Testis (tissue), 2 donors: Measurements from ENCODE around the gene ZNF552.

ENCODE experiments used
- POLR2A ChIP-seq: fragments of 450-650 bp; IDR thresholded peaks from one replicate; pipeline ENCODE4 v1.6.1; 2017; ENCODE audit warnings: antibody characterized with exemption, mild to moderate bottlenecking, moderate library complexity
- TF ChIP-seq, protein P1 (sequence below), 3 experiments: fragments of 450-650 bp in 2 of 3; fragments of 200-600 bp in 1 of 3; sonication (generic) in 1 of 3; IDR thresholded peaks; one replicate each; pipeline ENCODE4 v1.5.1; 2016 to 2019; ENCODE audit warnings: antibody characterized with exemption in 3 of 3, mild to moderate bottlenecking in 2 of 3, moderate library complexity in 1 of 3

DNA sequence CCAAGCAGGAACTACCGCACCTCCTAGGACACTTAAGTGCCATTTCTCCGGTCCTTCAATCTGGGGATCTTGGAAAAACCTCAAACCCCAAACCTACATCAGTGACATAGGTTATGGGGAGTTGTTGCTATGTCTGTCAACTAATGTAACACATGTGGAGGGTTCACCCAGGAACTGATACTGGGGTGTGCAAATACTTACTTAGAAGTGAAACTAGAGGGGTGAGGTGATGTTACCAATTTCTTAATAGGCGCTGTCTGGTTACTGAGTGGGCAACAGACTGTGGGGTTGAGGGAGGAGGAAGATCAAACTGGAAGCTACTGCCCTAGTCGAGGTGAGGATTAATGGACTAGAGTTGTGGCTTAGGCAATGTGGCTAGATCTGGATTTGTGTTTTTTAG, 43.3 kb downstream of the ZNF552 start:
- TF ChIP-seq, protein P1, sequence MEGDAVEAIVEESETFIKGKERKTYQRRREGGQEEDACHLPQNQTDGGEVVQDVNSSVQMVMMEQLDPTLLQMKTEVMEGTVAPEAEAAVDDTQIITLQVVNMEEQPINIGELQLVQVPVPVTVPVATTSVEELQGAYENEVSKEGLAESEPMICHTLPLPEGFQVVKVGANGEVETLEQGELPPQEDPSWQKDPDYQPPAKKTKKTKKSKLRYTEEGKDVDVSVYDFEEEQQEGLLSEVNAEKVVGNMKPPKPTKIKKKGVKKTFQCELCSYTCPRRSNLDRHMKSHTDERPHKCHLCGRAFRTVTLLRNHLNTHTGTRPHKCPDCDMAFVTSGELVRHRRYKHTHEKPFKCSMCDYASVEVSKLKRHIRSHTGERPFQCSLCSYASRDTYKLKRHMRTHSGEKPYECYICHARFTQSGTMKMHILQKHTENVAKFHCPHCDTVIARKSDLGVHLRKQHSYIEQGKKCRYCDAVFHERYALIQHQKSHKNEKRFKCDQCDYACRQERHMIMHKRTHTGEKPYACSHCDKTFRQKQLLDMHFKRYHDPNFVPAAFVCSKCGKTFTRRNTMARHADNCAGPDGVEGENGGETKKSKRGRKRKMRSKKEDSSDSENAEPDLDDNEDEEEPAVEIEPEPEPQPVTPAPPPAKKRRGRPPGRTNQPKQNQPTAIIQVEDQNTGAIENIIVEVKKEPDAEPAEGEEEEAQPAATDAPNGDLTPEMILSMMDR (IDR thresholded peaks at IDR 0.05) = no peak
- TF ChIP-seq POLR2A = no peak
